Loucy (cell line): ENCODE measurements around the gene CADM2.

ENCODE experiments used
- H2AFZ ChIP-seq: fragments of 200-600 bp; sonication (generic); 2 replicates; pipeline ENCODE4 v1.6.0; 2016; ENCODE audit warnings: antibody characterized with exemption, mild to moderate bottlenecking, low read length, moderate library complexity
- H3F3A ChIP-seq: fragments of 200-600 bp; 2 replicates; pipeline ENCODE4 v1.6.0; 2016; ENCODE audit warnings: antibody characterized with exemption, low read depth, mild to moderate bottlenecking
- H3K27me3 ChIP-seq: fragments of 200-600 bp; sonication (generic); 2 replicates; pipeline ENCODE4 v1.6.1; 2014; ENCODE audit warnings: low read length, mild to moderate bottlenecking; ENCODE audit not compliant: insufficient read depth, poor library complexity, severe bottlenecking
- H3K36me3 ChIP-seq: fragments of 200-600 bp; sonication (generic); 2 replicates; pipeline ENCODE4 v1.6.1; 2016; ENCODE audit warnings: low read length; ENCODE audit not compliant: insufficient read depth
- H3K4me1 ChIP-seq: fragments of 200-600 bp; sonication (generic); 2 replicates; pipeline ENCODE4 v1.5.1; 2014; ENCODE audit warnings: low read length, mild to moderate bottlenecking; ENCODE audit not compliant: insufficient read depth, poor library complexity, severe bottlenecking
- H3K4me2 ChIP-seq: fragments of 200-600 bp; sonication (generic); 2 replicates; pipeline ENCODE4 v1.6.0; 2014; ENCODE audit warnings: antibody characterized with exemption, low read length, low read depth, mild to moderate bottlenecking; ENCODE audit not compliant: poor library complexity, severe bottlenecking
- H3K4me3 ChIP-seq: fragments of 200-600 bp; sonication (generic); 2 replicates; pipeline ENCODE4 v1.5.1; 2014; ENCODE audit warnings: low read length, mild to moderate bottlenecking, mixed read lengths; ENCODE audit not compliant: poor library complexity, severe bottlenecking
- H3K79me2 ChIP-seq: fragments of 200-600 bp; sonication (generic); 2 replicates; pipeline ENCODE4 v1.6.1; 2014; ENCODE audit warnings: low read length; ENCODE audit not compliant: insufficient read depth
- H3K9ac ChIP-seq: fragments of 200-600 bp; sonication (generic); 2 replicates; pipeline ENCODE4 v1.6.0; 2014; ENCODE audit warnings: mild to moderate bottlenecking, low read depth, low read length, moderate library complexity; ENCODE audit not compliant: poor library complexity, severe bottlenecking
- H3K9me2 ChIP-seq: fragments of 200-600 bp; sonication (generic); replicated peaks from 2 replicates; pipeline ENCODE4 v1.6.1; 2016; ENCODE audit warnings: low read depth, low read length, mixed read lengths
- H3K9me3 ChIP-seq: fragments of 200-600 bp; sonication (generic); 2 replicates; pipeline ENCODE4 v1.6.1; 2014; ENCODE audit warnings: mild to moderate bottlenecking, antibody characterized with exemption, low read length, low read depth; ENCODE audit not compliant: insufficient read depth
- H4K20me1 ChIP-seq: fragments of 200-600 bp; sonication (generic); 2 replicates; pipeline ENCODE4 v1.6.0; 2014; ENCODE audit warnings: antibody characterized with exemption, low read length, mild to moderate bottlenecking; ENCODE audit not compliant: insufficient read depth, poor library complexity, severe bottlenecking
- CTCF ChIP-seq: fragments of 200-600 bp; sonication (generic); conservative IDR thresholded peaks from 2 replicates; pipeline ENCODE4 v1.5.1; 2014; ENCODE audit warnings: mild to moderate bottlenecking, antibody characterized with exemption, low read length
- EZH2phosphoT487 ChIP-seq: fragments of 200-600 bp; IDR thresholded peaks from 2 replicates; pipeline ENCODE4 v1.6.1; 2018; ENCODE audit warnings: antibody characterized with exemption, mild to moderate bottlenecking, moderate library complexity, borderline replicate concordance

Gene CADM2

GRCh38 chr3:85427467-85427866, 468.7 kb downstream of the CADM2 start:
- H3K79me2 ChIP-seq, result no peaks in the 10 kb centered on the region
- no peak overlapping the region for H2AFZ ChIP-seq
- H3K4me3 ChIP-seq, result no peak overlapping the region
- H4K20me1 ChIP-seq, result no peaks in the 10 kb centered on the region
- no peaks in the 10 kb centered on the region for H3K9me2 ChIP-seq
- no peaks in the 10 kb centered on the region for H3K4me1 ChIP-seq
- no peaks in the 10 kb centered on the region for H3K36me3 ChIP-seq
- no peak overlapping the region for H3K4me2 ChIP-seq
- no peaks in the 10 kb centered on the region for H3K27me3 ChIP-seq
- H3K9me3 ChIP-seq, result no peaks in the 10 kb centered on the region
- H3F3A ChIP-seq, result no peaks in the 10 kb centered on the region
- H3K9ac ChIP-seq, result no peak overlapping the region
- no peak for TF ChIP-seq CTCF
- no peak for TF ChIP-seq EZH2phosphoT487

GRCh38 chr3:85432081-85432480, 473.3 kb downstream of the CADM2 start:
- Histone ChIP-seq H3K9me2 (no peaks in the 10 kb centered on the region), H4K20me1 (no peaks in the 10 kb centered on the region), H3K79me2 (no peaks in the 10 kb centered on the region), H3K4me2 (no peak overlapping the region), H3K36me3 (no peaks in the 10 kb centered on the region), H3K4me3 (no peak overlapping the region), H3F3A (no peaks in the 10 kb centered on the region), H3K4me1 (no peaks in the 10 kb centered on the region), H3K27me3 (no peaks in the 10 kb centered on the region), H3K9me3 (no peaks in the 10 kb centered on the region), H3K9ac (no peak overlapping the region), H2AFZ (no peak overlapping the region)
- TF ChIP-seq CTCF (no peak), EZH2phosphoT487 (no peak)

- no peaks in the 10 kb centered on the region for H3K79me2 ChIP-seq
- TF ChIP-seq EZH2phosphoT487, result no peak
- no peak for TF ChIP-seq CTCF
These were observed 474.5 kb downstream of the CADM2 start for GRCh38 chr3:85433319-85433718.

More at GRCh38 chr3:85433319-85433718, 474.5 kb downstream of the CADM2 start:
- Histone ChIP-seq H3F3A (no peaks in the 10 kb centered on the region), H2AFZ (no peak overlapping the region), H3K36me3 (no peaks in the 10 kb centered on the region), H3K4me1 (no peaks in the 10 kb centered on the region), H3K4me2 (no peak overlapping the region), H4K20me1 (no peaks in the 10 kb centered on the region), H3K9me3 (no peaks in the 10 kb centered on the region), H3K9ac (no peak overlapping the region), H3K27me3 (no peaks in the 10 kb centered on the region), H3K4me3 (no peak overlapping the region), H3K9me2 (no peaks in the 10 kb centered on the region)
